ENCODE data around the gene STAT3.
"Not testable (repeated sequence)": the region's sequence is repeated elsewhere in the genome, so short reads cannot be mapped to it uniquely, and the experiment has no call there.

Gene STAT3

DNA sequence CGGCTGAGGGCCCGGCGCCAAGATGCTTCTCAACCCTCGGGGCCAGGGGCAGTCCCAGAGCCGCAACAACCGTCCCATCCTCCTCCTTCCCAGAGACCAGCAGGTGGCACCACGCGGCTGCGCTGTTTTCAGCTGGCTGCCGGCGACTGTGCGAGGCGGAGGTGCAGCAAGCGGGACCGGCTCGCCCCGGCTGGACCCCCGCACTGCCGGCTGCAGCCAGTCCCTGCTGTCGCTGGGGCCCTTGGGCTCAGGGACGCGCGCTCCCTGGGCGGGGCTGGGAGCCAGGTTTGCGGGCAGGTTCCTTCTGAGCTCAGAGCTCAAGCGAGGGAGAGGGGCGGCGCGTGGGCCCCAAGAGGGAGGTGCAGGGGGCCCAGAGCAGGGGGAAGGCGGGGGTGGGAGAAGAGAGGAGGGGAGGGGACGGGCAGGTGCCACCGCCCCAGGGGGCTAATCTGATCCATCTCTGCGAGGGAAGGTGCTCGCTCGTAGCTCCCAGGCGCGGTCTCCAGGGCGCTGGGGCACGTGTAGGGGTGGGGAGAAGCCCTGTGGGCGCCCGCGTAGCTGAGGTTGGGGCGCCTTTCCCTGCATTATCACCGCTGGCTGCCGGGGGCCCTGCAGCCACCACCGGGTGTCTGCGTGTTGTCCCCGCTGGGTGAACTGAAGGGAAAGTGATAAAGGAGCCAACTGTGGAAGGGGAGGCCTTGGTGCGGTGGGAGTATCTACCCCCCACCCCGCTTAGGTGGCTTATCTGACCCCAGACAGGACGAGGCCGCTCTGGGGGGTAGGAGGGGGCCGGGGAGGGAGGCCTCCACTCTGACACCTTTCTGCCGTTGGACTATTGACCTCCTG lies 75.7 kb downstream of the STAT3 start:
- peak; percentile 66 to 71 for DNase-seq

DNA sequence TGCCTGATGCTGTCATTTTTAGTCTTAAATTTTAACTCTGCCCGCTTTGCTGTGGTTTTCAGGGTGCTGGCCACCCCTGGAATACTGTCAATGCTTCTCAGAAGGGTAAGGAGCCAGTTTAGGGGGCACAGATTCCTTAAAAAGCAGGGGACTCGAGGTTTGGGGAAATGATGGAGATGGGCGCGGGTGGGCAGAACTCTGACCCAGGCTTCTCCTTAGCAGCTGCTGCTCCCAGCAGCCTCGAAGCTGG lies 76.3 kb downstream of the STAT3 start:
- no peak for DNase-seq

DNA sequence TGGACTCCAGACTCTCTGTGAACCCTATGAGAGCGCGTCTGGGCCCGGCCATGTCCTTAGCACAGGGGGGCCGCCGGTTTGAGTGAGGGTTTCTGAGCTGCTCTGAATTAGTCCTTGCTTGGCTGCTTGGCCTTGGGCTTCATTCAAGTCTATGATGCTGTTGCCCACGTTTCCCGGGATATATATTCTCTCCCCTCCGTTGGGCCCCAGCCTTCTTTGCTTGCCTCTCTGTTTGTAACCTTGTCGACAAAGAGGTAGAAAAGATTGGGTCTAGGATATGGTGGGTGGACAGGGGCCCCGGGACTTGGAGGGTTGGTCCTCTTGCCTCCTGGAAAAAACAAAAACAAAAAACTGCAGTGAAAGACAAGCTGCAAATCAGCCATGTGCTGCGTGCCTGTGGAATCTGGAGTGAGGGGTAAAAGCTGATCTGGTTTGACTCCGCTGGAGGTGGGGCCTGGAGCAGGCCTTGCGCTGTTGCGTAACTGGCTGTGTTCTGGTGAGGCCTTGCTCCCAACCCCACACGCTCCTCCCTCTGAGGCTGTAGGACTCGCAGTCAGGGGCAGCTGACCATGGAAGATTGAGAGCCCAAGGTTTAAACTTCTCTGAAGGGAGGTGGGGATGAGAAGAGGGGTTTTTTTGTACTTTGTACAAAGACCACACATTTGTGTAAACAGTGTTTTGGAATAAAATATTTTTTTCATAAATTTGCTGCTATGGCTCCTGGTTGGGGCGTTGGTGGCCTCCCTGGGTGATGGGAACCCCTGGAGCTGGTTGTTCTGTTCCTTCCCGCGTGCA lies 76.8 kb downstream of the STAT3 start:
- DNase-seq = no peak

DNA sequence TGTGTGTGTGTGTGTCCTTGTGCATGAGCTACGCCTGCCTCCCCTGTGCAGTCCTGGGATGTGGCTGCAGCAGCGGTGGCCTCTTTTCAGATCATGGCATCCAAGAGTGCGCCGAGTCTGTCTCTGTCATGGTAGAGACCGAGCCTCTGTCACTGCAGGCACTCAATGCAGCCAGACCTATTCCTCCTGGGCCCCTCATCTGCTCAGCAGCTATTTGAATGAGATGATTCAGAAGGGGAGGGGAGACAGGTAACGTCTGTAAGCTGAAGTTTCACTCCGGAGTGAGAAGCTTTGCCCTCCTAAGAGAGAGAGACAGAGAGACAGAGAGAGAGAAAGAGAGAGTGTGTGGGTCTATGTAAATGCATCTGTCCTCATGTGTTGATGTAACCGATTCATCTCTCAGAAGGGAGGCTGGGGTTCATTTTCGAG lies 77.4 kb downstream of the STAT3 start:
- DNase-seq = no peak

DNA sequence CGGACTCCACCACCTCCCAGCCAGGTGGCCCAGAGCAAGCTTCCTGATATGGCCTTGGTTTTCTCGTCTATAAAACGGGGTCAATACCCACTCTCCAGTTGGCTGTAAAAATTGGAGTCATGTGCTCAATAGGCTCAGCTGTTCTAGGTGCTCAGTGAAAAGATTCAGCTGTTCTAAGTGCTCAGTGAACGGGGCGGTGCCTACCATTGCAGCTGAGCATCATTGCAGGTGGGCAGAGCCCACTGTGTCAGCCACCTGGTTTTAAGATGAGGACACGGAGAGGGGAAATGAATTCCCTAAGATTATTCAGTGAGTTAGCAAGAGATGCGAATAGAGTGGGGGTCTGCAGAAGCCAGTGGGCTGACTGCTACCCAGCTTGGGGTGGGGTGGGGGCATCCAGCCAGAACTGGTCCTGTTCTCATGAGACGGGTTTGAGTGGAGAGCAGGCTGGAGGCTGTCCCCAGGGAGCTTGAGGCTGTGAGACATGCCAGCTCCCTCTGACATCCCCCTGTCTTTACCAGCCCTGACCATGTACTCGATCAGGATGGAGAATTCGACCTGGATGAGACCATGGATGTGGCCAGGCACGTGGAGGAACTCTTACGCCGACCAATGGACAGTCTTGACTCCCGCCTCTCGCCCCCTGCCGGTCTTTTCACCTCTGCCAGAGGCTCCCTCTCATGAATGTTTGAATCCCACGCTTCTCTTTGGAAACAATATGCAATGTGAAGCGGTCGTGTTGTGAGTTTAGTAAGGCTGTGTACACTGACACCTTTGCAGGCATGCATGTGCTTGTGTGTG lies 78.1 kb downstream of the STAT3 start:
- DNase-seq = no peak

DNA sequence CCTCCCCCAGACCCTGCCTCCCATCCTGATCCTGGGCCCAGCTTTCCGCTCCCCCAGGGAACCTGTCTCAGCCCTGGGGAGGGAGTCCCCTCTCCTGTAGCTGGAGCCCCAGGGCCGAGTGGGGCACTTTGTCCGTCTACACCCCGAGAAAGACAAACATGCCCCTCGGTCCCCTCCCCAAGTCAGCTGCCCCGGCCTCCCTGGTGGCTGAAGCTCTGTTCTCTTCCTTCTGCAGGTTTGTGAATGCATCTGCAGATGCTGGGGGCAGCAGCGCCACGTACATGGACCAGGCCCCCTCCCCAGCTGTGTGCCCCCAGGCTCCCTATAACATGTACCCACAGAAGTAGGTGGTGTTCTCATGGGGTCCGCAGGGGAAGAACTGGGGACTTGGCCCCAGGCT lies 79.1 kb downstream of the STAT3 start:
- no peak for DNase-seq

DNA sequence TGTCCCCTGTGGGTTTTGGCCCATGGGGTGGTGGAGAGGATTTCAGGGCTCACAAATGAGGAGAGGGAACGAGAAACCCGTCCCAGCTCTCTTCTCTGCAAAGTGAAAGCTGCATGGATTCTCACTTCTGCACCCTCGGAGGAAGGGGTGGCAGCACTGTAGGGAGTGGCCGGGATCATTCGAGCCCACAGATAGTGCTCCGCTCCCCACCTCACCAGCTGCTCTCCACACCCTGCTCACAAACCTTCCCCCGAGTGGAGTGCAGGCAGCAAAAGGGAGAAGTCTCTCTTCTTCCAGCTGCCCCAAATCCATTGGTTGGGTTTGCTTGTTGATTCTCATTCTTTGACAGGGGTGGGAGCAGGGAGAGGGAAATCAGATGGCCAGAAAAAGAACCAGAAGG lies 79.8 kb downstream of the STAT3 start:
- DNase-seq = no peak

DNA sequence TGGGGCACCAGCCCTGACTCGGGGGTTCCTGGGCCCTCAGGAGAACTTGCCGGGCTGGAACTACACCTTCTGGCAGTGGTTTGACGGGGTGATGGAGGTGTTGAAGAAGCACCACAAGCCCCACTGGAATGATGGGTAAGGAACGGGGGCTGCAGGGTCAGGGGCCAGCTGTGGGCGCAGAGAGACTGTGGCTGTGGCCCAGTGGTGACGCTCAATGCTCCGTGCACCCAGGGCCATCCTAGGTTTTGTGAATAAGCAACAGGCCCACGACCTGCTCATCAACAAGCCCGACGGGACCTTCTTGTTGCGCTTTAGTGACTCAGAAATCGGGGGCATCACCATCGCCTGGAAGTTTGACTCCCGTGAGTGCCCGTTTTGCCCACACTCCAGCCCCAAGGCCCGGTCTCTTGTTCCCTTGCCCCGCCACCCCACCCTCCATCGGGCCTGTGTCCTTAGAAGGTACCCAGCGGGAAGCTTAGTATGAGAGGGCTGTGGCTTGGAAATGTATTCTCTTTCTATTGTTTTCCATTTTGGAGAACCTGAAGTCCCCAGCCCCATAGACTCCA lies 80.8 kb downstream of the STAT3 start:
- no peak for DNase-seq

DNA sequence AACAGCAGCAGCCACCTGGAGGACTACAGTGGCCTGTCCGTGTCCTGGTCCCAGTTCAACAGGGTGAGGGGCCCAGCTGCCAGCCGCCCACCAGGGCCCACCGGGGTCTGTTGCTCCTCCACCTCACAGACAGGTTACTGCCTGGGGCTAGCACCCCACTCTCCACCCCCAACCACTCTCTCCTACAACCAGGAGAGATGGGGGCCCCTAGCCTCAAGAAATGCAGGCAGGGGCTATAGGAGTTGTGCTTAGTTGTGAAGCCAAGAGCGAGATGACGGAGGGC lies 81.9 kb downstream of the STAT3 start:
- DNase-seq = no peak

DNA sequence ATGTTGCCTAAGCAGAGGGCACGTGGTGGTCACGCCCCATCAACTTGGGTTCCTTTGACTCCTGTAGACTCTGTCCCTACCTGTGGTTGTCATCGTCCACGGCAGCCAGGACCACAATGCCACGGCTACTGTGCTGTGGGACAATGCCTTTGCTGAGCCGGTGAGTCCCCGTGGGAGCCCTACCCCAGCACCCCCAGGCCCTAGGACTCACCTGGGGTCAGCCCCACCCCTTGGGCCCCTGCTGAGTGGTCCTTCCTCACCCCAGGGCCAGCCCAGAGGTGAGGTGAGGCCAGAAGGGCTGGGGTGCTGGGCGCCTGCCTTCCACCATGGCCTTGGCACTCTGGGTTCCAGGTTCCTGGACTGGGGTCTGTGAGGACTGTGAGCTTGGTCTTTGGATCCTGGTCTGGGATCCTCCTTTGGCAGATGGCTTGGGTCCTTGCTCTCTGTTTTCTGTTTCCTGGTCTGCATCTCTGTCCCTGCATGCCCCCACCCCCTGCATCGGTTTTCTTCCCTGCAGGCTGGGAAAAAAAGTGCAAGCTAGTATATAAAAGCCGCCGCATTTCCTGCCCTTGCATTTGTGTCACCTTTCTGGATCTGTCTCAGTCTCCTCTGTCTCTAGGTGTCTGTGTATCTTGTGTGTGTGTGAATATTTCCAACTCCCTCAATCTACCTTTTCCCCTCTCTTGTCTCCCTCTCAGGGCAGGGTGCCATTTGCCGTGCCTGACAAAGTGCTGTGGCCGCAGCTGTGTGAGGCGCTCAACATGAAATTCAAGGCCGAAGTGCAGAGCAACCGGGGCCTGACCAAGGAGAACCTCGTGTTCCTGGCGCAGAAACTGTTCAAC lies 82.5 kb downstream of the STAT3 start:
- DNase-seq = no peak

DNA sequence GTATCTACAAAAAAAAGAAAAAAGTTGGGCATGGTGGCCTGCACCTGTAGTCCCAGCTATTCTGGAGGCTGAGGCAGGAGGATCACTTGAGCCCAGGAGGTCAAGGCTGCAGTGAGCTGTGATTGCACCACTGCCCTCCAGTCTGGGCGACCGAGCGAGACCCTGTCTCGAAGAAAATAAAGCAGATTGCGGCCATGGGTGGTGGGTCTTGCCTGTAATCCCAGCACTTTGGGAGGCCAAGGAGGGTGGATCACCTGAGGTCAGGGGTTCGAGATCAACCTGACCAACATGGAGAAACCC lies 83.3 kb downstream of the STAT3 start:
- DNase-seq = not testable (repeated sequence)

DNA sequence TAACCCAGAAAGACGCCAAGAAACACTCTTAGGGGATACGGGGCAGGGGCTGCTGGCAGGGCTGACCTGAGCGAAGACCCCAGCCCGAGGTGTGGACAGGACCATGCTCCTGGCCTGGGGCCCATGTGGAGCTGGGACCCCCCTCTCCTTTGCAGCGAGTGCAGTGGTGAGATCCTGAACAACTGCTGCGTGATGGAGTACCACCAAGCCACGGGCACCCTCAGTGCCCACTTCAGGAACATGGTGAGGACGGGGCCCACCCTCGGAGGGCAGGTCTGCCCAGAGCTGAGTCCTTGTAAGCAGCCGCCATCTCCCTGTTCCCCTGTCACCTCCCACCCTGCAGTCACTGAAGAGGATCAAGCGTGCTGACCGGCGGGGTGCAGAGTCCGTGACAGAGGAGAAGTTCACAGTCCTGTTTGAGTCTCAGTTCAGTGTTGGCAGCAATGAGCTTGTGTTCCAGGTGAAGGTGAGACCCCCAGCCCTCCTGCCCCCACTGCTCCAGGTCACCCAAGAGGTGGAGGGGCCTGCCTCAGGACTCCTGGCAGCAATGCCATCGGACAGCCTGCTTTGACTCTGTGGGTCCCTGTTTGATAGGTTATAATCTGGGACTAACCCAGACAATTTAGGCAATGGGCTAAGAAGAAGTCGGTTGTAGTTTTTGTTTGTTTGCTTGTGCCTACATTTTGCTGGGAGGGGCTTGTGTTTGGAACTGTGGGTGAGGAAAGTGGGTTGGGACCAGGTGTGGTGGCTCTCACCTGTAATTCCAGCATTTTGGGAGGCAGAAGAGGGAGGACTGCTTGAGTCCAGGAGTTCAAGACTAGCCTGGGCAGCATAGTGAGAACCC lies 83.8 kb downstream of the STAT3 start:
- no peak for DNase-seq

DNA sequence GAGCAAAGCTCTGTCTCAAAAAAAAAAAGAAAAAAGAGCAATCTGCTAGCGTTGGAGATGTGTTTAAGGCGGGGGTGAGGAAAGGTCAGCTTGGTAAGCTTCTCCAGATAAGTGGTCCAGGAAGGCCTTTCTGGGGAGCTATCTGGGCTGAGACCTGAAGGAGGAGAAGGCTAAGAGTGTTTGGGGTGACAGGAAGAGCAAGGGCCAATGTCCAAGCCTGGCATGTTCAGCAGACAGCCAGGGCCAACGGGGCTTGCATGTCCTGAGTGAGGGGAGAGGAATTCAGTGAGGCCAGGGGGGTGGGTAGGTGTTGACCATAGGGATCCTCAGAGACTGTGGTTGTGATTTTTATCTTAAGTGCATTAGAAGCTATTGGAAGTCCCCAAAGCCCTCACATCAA lies 84.5 kb downstream of the STAT3 start:
- DNase-seq = no peak

DNA sequence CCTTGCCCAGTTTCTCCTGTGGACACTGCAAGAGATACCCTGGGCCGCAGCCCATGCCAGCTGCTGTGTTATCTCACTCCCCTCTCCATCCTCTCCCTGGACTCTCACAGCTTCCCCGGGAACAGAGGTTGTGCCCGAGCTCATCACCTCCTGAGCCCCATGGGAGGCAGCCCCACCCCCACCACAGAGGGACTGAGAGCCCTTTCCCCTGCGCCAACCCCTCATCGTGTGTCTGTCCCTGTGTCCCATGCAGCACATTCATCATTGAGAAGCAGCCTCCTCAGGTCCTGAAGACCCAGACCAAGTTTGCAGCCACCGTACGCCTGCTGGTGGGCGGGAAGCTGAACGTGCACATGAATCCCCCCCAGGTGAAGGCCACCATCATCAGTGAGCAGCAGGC lies 87.2 kb downstream of the STAT3 start:
- DNase-seq = no peak

DNA sequence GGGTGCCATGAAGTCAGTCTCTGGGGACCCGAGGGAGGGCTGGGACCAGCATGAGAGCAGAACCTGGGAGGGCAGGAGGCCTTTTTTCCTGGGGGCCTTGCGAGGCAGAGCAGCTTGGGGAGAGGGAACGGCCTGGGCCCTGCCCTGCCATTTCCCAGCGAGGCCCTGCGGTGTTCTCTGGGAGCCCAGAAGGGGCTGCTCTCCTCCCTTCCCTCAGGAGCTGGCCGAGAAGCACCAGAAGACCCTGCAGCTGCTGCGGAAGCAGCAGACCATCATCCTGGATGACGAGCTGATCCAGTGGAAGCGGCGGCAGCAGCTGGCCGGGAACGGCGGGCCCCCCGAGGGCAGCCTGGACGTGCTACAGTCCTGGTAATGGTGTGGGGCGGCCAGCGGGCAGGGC lies 88.3 kb downstream of the STAT3 start:
- not testable (repeated sequence) for DNase-seq

DNA sequence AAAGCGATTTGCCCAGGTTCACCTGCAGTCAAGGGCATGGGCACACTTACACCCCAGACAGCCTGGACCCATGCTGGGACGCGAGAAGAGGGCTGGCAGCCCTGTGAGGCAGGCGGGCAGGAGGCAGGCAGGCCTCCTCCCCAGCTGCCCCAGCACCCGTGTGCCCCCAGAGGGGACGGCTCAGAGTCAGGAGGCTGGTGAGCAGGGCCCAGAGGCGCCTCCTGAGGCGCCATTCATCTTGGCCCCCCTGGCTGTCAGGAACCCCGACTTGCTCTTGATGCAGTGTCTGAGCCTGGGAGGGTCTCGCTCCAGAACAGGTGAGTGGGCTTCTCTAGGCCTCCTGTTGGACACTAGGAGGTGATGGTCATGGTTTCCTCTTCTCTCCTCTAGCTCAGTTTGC lies 88.9 kb downstream of the STAT3 start:
- DNase-seq = not testable (repeated sequence)

DNA sequence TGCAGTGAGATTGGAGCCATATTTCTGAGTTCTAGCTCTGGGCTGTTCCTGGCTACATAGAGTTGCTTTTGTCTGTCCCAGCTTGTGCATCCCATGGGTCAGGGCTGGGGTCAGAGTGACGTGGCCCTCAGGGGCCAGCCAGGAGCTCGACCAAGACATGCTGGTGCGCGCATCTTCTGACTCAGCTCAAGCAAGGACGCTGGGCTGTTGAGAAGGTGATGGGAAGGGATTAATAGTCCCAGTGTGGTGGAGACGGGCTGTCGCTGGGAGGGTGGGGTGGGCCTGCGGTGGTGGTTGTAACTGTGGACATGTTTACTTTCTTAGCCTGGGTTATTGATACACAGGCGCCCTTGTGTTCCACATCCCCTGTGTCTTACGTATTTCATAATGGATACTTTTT lies 90.5 kb downstream of the STAT3 start:
- not testable (repeated sequence) for DNase-seq

DNA sequence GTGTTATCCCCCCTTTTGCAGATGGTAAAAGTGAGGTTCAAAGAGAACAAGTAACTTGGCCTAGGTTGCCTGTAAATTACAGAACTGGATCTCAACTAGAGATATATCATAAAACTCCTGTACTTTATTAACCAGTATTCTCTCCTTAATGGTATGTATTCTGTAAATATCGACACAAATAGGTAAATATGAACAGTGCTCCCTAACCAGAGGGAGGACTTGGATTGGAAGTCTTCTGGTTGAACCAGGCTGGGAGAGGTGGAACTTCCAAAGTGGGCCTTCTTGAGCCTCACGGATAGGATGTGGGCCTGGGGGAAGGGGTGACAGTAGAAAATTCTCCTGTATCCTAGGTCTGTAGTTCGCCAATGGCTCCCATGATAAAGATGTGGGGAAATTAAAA lies 92.2 kb downstream of the STAT3 start:
- no peak for DNase-seq

DNA sequence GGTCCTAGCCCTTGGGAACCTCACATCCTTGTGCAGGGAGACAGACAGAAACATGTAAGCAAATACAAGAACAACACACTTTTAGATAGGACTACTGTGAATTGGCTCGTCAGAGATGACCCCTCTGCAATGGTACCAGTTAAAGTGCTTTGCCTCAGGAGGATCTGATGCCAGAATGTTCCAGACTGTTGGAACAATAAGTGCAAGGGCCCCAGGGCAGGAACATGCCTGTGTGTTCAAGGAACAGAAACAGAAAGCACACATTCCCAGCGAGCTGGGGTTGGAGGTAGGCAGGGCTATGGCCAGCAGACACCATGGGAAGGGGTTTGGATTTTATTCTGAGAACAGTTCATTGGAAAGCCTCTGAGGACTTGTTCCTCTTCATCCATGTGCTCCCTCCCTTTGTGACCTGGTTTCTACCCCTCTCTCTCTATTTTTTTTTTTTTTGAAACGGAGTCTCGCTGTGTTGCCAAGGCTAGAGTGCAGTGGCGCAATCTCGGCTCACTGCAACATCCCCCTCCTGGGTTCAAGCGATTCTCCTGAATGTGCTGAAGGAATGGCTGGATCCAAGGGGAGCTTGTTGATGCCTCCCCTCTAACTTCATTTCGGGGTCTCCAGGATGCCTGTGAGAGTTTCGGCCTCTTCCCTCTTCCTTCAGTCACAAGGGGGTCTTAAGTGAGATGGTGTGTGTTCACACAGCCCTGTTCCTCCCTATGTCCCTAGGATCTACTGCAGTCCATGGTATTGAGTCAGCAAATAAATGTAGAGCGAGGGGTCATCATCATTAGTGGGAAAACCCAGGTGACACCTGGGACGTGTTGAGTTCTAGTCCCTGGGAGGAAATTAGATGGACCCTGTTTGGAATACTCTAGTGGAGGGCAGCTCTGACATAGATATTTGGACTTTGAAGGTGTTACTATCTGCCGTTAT lies 93.5 kb downstream of the STAT3 start:
- no peak for DNase-seq

DNA sequence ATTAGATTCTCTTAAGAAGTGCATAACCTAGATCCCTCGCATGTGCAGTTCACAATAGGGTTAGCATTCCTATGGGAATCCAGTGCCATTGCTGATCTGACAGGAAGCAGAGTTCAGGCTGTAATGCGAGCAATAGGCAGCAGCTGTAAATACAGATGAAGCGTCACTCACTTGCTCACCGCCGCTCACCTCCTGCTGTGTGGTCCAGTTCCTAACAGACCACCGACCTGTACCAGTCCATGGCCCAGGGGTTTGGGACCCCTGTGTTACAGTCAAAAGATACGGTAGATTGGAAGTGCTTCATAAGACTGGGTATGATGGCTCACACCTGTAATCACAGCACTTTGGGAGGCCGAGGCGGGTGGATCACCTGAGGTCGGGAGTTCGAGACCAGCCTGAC lies 97.1 kb downstream of the STAT3 start:
- no peak for DNase-seq

DNA sequence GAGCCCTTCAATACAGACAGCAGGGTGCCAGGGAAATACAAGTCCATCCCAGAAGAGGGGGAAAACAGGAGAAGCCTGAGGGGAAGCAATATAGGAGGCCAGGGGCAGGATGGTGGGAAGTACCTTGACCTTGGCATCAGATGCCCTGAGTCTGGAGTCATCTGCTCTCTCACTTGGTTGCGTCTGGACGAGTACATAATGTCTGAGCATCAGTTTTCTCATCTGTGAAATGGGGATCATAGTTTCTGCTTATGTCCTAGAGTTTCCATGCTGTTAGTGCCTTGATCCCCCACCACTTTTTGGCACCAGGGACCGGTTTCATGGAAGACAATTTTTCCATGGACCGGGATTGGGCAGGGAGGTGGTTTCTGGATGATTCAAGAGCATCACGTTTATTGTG lies 97.7 kb downstream of the STAT3 start:
- no peak for DNase-seq

Data from NCI-H1930 (cell line).